ENCODE measurements around the gene NEXMIF.
"Not testable (repeated sequence)": the region's sequence is repeated elsewhere in the genome, so short reads cannot be mapped to it uniquely, and the experiment has no call there.

The NEXMIF gene

GRCh38 chrX:74922922-74923543 lies 2.2 kb downstream of the NEXMIF start:
- no peak for TF ChIP-seq CTCF (IDR thresholded peaks at IDR 0.05; ENCODE audit: low read depth, low read length)
- no peak overlapping the region for H3K4me3 ChIP-seq (ENCODE audit: low read depth, low read length)

GRCh38 chrX:74911494-74911893 lies 13.8 kb downstream of the NEXMIF start:
- no peak for TF ChIP-seq CTCF (IDR thresholded peaks at IDR 0.05; ENCODE audit: low read depth, low read length)
- H3K4me3 ChIP-seq (ENCODE audit: low read depth, low read length) = no peak overlapping the region

- no peak for TF ChIP-seq CTCF (IDR thresholded peaks at IDR 0.05; ENCODE audit: low read depth, low read length)
- H3K4me3 ChIP-seq (ENCODE audit: low read depth, low read length) = no peak overlapping the region
Measured at GRCh38 chrX:74906417-74906816, 18.8 kb downstream of the NEXMIF start.

GRCh38 chrX:74902806-74903205 lies 22.4 kb downstream of the NEXMIF start:
- TF ChIP-seq CTCF (IDR thresholded peaks at IDR 0.05; ENCODE audit: low read depth, low read length) = no peak
- H3K4me3 ChIP-seq (ENCODE audit: low read depth, low read length) = no peak overlapping the region

- H3K4me3 ChIP-seq (ENCODE audit: low read depth, low read length) = no peak overlapping the region
- no peak for TF ChIP-seq CTCF (IDR thresholded peaks at IDR 0.05; ENCODE audit: low read depth, low read length)
Measured at GRCh38 chrX:74892561-74892960, 32.7 kb downstream of the NEXMIF start.

DNA sequence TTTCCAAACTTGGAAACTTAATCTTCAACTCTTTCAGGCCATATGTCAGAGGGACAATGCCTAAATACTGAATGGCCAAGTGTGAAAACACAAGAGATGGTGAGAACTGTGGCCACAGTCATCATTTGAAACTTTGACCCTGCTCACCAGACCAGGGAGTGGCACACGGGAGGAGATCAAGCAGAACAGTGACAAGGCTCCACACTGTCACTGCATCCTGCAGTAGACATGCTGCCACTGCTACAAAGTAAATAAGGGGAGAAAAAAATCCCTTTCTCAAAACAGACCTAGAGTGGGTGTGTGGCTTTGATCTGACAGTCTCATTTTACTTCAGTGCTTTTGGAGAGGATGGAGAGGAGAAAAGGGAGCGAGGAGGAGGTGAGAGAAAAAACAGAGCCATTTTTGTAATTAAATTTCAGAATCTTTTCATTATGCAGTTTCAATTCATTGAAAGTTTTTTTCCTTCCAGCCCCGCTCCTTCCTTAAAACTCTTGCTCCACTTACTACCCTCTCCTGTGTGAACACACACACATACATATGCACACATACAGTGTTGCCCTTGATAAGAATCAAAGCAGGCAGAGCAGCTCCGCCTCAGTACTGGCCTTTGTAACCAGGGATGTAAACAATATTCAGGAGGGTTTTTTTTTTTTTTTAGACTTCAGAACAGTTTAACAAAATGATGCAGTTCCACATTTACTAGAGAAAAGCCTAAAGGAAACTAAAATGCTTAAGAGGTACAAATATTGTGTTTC lies 34.4 kb downstream of the NEXMIF start:
- no peak overlapping the region for H3K4me3 ChIP-seq (ENCODE audit: low read depth, low read length)
- TF ChIP-seq CTCF (IDR thresholded peaks at IDR 0.05; ENCODE audit: low read depth, low read length) = no peak

DNA sequence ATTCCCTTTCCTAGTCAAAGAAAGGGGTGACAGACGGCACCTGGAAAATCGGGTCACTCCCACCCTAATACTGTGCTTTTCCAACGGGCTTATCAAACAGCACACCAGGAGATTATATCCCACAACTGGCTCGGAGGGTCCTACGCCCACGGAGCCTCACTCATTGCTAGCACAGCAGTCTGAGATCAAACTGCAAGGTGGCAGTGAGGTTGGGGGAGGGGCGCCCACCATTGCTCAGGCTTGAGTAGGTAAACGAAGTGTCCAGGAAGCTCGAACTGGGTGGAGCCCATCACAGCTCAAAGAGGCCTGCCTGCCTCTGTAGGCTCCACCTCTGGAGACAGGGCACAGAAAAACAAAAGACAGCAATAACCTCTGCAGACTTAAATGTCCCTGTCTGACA lies 42.9 kb downstream of the NEXMIF start:
- not testable (repeated sequence) for H3K4me3 ChIP-seq (ENCODE audit: low read depth, low read length)

All from WI38 (cell line).